GM19467 (cell line): Measurements from ENCODE around the gene HTR3B.
A peak's percentile ranks its signal among the peaks of the same experiment; 100 is the strongest.
"Not testable (repeated sequence)": the region's sequence is repeated elsewhere in the genome, so short reads cannot be mapped to it uniquely, and the experiment has no call there.

Experiments used
- ATAC-seq: cut with Tn5 transposase; IDR thresholded peaks from one replicate; pipeline ENCODE4 v1.9.1; 2021; ENCODE audit warnings: mild to moderate bottlenecking, moderate library complexity; ENCODE audit not compliant: unreplicated experiment

HTR3B gene

GRCh38 chr11:113904379-113905101 lies at the start of gene HTR3B:
HTR3B (plus strand) TSS chr11:113904796; CDS start chr11:113904934, 138 bp downstream.
- ATAC-seq: no peak

- no peak for ATAC-seq
Observed at GRCh38 chr11:113855803-113856202, 48.8 kb upstream of the HTR3B start.

GRCh38 chr11:113856966-113857759 lies 47.4 kb upstream of the HTR3B start:
- no peak for ATAC-seq

- no peak for ATAC-seq
Observed at GRCh38 chr11:113859665-113860064, 44.9 kb upstream of the HTR3B start.

- no peak for ATAC-seq
Observed at GRCh38 chr11:113862435-113862834, 42.2 kb upstream of the HTR3B start.

GRCh38 chr11:113864410-113864809 lies 40.2 kb upstream of the HTR3B start:
- ATAC-seq: no peak

GRCh38 chr11:113865873-113866272 lies 38.7 kb upstream of the HTR3B start:
- no peak for ATAC-seq

GRCh38 chr11:113867843-113868503 lies 36.6 kb upstream of the HTR3B start:
- no peak for ATAC-seq

GRCh38 chr11:113871336-113871735 lies 33.3 kb upstream of the HTR3B start:
- ATAC-seq: no peak

- no peak for ATAC-seq
Observed at GRCh38 chr11:113873236-113873626, 31.4 kb upstream of the HTR3B start.

- no peak for ATAC-seq
Observed at GRCh38 chr11:113874096-113874495, 30.5 kb upstream of the HTR3B start.

- peak; percentile 25 for ATAC-seq
Observed at GRCh38 chr11:113874581-113875233, 29.9 kb upstream of the HTR3B start.

- ATAC-seq: peak; percentile 83
Observed at GRCh38 chr11:113875234-113876073, 29.1 kb upstream of the HTR3B start, which contains the start of gene USP28. USP28 (minus strand) TSS chr11:113875572; CDS start chr11:113875501, 71 bp downstream.

GRCh38 chr11:113876074-113876797 lies 28.4 kb upstream of the HTR3B start:
- ATAC-seq: no peak

GRCh38 chr11:113876798-113877669 lies 27.6 kb upstream of the HTR3B start:
- ATAC-seq: no peak

GRCh38 chr11:113877670-113878055 lies 26.9 kb upstream of the HTR3B start:
- no peak for ATAC-seq

GRCh38 chr11:113879446-113879845 lies 25.1 kb upstream of the HTR3B start:
- not testable (repeated sequence) for ATAC-seq

- no peak for ATAC-seq
Observed at GRCh38 chr11:113880971-113881370, 23.6 kb upstream of the HTR3B start.

GRCh38 chr11:113881856-113882255 lies 22.7 kb upstream of the HTR3B start:
- no peak for ATAC-seq
